SK-N-SH (cell line): ENCODE data around the gene SLCO1A2. TPM values are rescaled to one million over a fixed set of nuclear protein-coding genes. Genes with fewer than 3 reads are reported as not detected.

Source experiments
- CTCF ChIA-PET: fragments of 300-600, 350-600 bp; formaldehyde crosslinking; extraction: SDS; loops from one replicate; lab custom pipeline; 2021; lab: Yijun Ruan, JAX
- POLR2A ChIA-PET: fragments of 350-600 bp; sonication (Branson Sonifier 250); formaldehyde crosslinking; extraction: SDS; loops from one replicate; lab custom pipeline; 2020; ENCODE audit warnings: antibody characterized with exemption, inconsistent platforms; lab: Yijun Ruan, JAX
- DNase-seq: peaks from one replicate; pipeline ENCODE4 v3.0.0; 2012
- H2AFZ ChIP-seq: fragments of 200-600 bp; sonication (generic); 2 replicates; pipeline ENCODE4 v1.8.1; 2016; ENCODE audit warnings: antibody characterized with exemption, mild to moderate bottlenecking, low read depth
- H3F3A ChIP-seq: fragments of 200-600 bp; sonication (generic); replicated peaks from 2 replicates; pipeline ENCODE3; 2016; ENCODE audit warnings: antibody characterized with exemption, mild to moderate bottlenecking; ENCODE audit not compliant: insufficient read depth
- H3K27ac ChIP-seq, 2 experiments: fragments of 200-500 bp in 1 of 2; fragments of 200-600 bp in 1 of 2; sonication (Bioruptor generic) in 1 of 2; sonication (generic), shearing (Covaris generic) in 1 of 2; 2 replicates each; pipeline versions ENCODE4 v1.5.1 to v1.6.1; 2014 to 2016; ENCODE audit warnings: low read depth in 2 of 2, inconsistent platforms in 1 of 2, low read length in 1 of 2, mild to moderate bottlenecking in 1 of 2, mixed read lengths in 1 of 2
- H3K27me3 ChIP-seq: fragments of 200-600 bp; sonication (generic), shearing (Covaris generic); 2 replicates; pipeline ENCODE4 v1.6.1; 2016; ENCODE audit warnings: mixed run types; ENCODE audit not compliant: insufficient read depth
- H3K36me3 ChIP-seq, 2 experiments: fragments of 200-500 bp in 1 of 2; fragments of 200-600 bp in 1 of 2; sonication (Bioruptor generic) in 1 of 2; sonication (generic) in 1 of 2; replicated peaks in 1 of 2; 2 replicates each; pipeline versions ENCODE3 to v1.5.1; 2014 to 2016; ENCODE audit warnings: low read length in 1 of 2, mild to moderate bottlenecking in 1 of 2; ENCODE audit not compliant: insufficient read depth in 2 of 2, control insufficient read depth in 1 of 2
- H3K4me1 ChIP-seq, 2 experiments: fragments of 200-500 bp in 1 of 2; fragments of 200-600 bp in 1 of 2; sonication (Bioruptor generic) in 1 of 2; sonication (generic), shearing (Covaris generic) in 1 of 2; 2 replicates each; pipeline versions ENCODE4 v1.5.1 to v1.6.1; 2014 to 2016; ENCODE audit warnings: low read depth in 1 of 2, low read length in 1 of 2, mixed run types in 1 of 2; ENCODE audit not compliant: insufficient read depth in 2 of 2, control insufficient read depth in 1 of 2
- H3K4me2 ChIP-seq: fragments of 200-600 bp; sonication (generic), shearing (Covaris generic); 2 replicates; pipeline ENCODE4 v1.6.1; 2017; ENCODE audit warnings: mixed run types
- H3K4me3 ChIP-seq, 2 experiments: fragments of 200-500 bp in 1 of 2; fragments of 200-600 bp in 1 of 2; sonication (Bioruptor generic) in 1 of 2; sonication (generic), shearing (Covaris generic) in 1 of 2; 2 replicates each; pipeline versions ENCODE4 v1.5.1 to v1.8.1; 2014 to 2016; ENCODE audit warnings: low read depth in 2 of 2, inconsistent platforms in 1 of 2, low read length in 1 of 2, mild to moderate bottlenecking in 1 of 2, mixed read lengths in 1 of 2, moderate library complexity in 1 of 2
- H3K79me2 ChIP-seq: fragments of 200-600 bp; sonication (generic); 2 replicates; pipeline ENCODE4 v1.8.1; 2017; ENCODE audit warnings: mild to moderate bottlenecking; ENCODE audit not compliant: insufficient read depth
- H3K9ac ChIP-seq: fragments of 200-600 bp; sonication (generic); 2 replicates; pipeline ENCODE4 v1.6.1; 2017; ENCODE audit warnings: mixed run types
- H3K9me2 ChIP-seq: fragments of 200-600 bp; sonication (generic); 2 replicates; pipeline ENCODE4 v1.6.1; 2017; ENCODE audit warnings: mixed run types
- H3K9me3 ChIP-seq: fragments of 200-600 bp; sonication (generic); 2 replicates; pipeline ENCODE4 v1.6.1; 2017; ENCODE audit warnings: mixed run types, mild to moderate bottlenecking, moderate library complexity
- H4K20me1 ChIP-seq: fragments of 200-600 bp; sonication (generic); 2 replicates; pipeline ENCODE4 v1.6.1; 2017; ENCODE audit warnings: mild to moderate bottlenecking, mixed run types; ENCODE audit not compliant: insufficient read depth
- FOSL2 ChIP-seq: IDR thresholded peaks from 2 replicates; pipeline ENCODE4 v1.4.0; 2012; ENCODE audit warnings: low read depth, mild to moderate bottlenecking, moderate library complexity, borderline replicate concordance
- FOXJ3 ChIP-seq: sonication (generic); formaldehyde crosslinking; IDR thresholded peaks from 2 replicates; pipeline ENCODE4 v1.5.1; 2020; ENCODE audit warnings: mild to moderate bottlenecking, missing genetic modification reagents
- GABPA ChIP-seq: IDR thresholded peaks from 2 replicates; pipeline ENCODE4 v1.4.0; 2012; ENCODE audit warnings: low read depth, mild to moderate bottlenecking
- GATA2 ChIP-seq: sonication (generic); formaldehyde crosslinking; IDR thresholded peaks from 2 replicates; pipeline ENCODE4 v1.5.0; 2020; ENCODE audit warnings: mild to moderate bottlenecking, missing genetic modification reagents
- JUND ChIP-seq: IDR thresholded peaks from 2 replicates; pipeline ENCODE4 v1.4.0; 2012
- MEF2A ChIP-seq: IDR thresholded peaks from 2 replicates; pipeline ENCODE4 v1.4.0; 2012; ENCODE audit warnings: low read depth, borderline replicate concordance
- MXI1 ChIP-seq: IDR thresholded peaks from 2 replicates; pipeline ENCODE4 v1.6.1; 2012; ENCODE audit warnings: mild to moderate bottlenecking, low read depth, low read length, improper control_type of control experiment
- NFIC ChIP-seq: IDR thresholded peaks from 2 replicates; pipeline ENCODE4 v1.4.0; 2012; ENCODE audit warnings: borderline replicate concordance
- NRF1 ChIP-seq: IDR thresholded peaks from 2 replicates; pipeline ENCODE4 v1.6.1; 2012; ENCODE audit warnings: low read depth, mild to moderate bottlenecking, low read length
- PBX3 ChIP-seq: IDR thresholded peaks from 2 replicates; pipeline ENCODE4; 2012
- POLR2AphosphoS5 ChIP-seq: IDR thresholded peaks from 2 replicates; pipeline ENCODE4 v1.6.1; 2012; ENCODE audit warnings: low read depth, low read length
- RCOR1 ChIP-seq: fragments of 150-350 bp; IDR thresholded peaks from 2 replicates; pipeline ENCODE4 v1.6.1; 2017; ENCODE audit warnings: antibody characterized with exemption, low read length
- REST ChIP-seq: IDR thresholded peaks from 2 replicates; pipeline ENCODE4 v1.6.1; 2012; ENCODE audit warnings: mild to moderate bottlenecking, low read depth, low read length, moderate library complexity
- SIN3A ChIP-seq: IDR thresholded peaks from 2 replicates; pipeline ENCODE4 v1.6.1; 2012; ENCODE audit warnings: low read depth, mild to moderate bottlenecking, low read length, moderate library complexity, borderline replicate concordance
- TEAD4 ChIP-seq: IDR thresholded peaks from 2 replicates; pipeline ENCODE4 v1.4.0; 2012; ENCODE audit warnings: mild to moderate bottlenecking, borderline replicate concordance; ENCODE audit not compliant: insufficient read depth
- USF2 ChIP-seq: fragments of 150-350 bp; IDR thresholded peaks from 2 replicates; pipeline ENCODE4 v1.6.1; 2017; ENCODE audit warnings: antibody characterized with exemption, low read length, low read depth, borderline replicate concordance
- YY1 ChIP-seq: IDR thresholded peaks from 2 replicates; pipeline ENCODE4 v1.4.0; 2012; ENCODE audit warnings: low read depth, mild to moderate bottlenecking
- polyA plus RNA-seq, 3 experiments: library from polyadenylated mRNA; depleted of rRNA; stranded (reverse); fragments of >200 nt; gene quantifications; 2 replicates each; pipeline ENCODE4 v1.2.3, GENCODE V29; 2012

SLCO1A2 gene
- polyA plus RNA-seq, 1 of the 3 experiments (the other 2 are of a cell fraction), result under 0.01 TPM

GRCh38 chr12:21328578-21328977 lies 6.1 kb downstream of the SLCO1A2 start:
- no peak for DNase-seq
- Histone ChIP-seq H3K4me3 (no peak overlapping the region), H3K9me2 (no peaks in the 10 kb centered on the region), H3K27ac (no peak overlapping the region), H3K4me1 (no peaks in the 10 kb centered on the region), H3K36me3 (no peaks in the 10 kb centered on the region), H3K4me2 (no peak overlapping the region), H3F3A (no peaks in the 10 kb centered on the region), H3K79me2 (no peaks in the 10 kb centered on the region), H3K27me3 (no peaks in the 10 kb centered on the region), H2AFZ (no peak overlapping the region), H3K9ac (no peak overlapping the region), H3K9me3 (no peaks in the 10 kb centered on the region; the same call in 1 of the 2 replicates), H4K20me1 (no peaks in the 10 kb centered on the region)
- no peak for TF ChIP-seq NFIC
- TF ChIP-seq USF2, result no peak
- TF ChIP-seq POLR2AphosphoS5, result no peak
- TF ChIP-seq SIN3A, result no peak
- no peak for TF ChIP-seq MXI1
- no peak for TF ChIP-seq YY1
- TF ChIP-seq PBX3, result no peak
- no peak for TF ChIP-seq GABPA
- TF ChIP-seq MEF2A, result no peak
- TF ChIP-seq TEAD4, result no peak
- no peak for TF ChIP-seq FOXJ3 (CRISPR knock-in tag)
- no peak for TF ChIP-seq NRF1
- TF ChIP-seq RCOR1, result no peak
- no peak for TF ChIP-seq FOSL2
- TF ChIP-seq GATA2 (CRISPR knock-in tag), result no peak
- TF ChIP-seq JUND, result no peak
- no peak for TF ChIP-seq REST
- CTCF ChIA-PET, result no interaction called here
- POLR2A ChIA-PET, result no interaction called here
